OCI-LY3 (cell line): ENCODE data around the gene STUB1.

Experiments
- EZH2phosphoT487 ChIP-seq: fragments of 200-600 bp; shearing (Covaris generic); IDR thresholded peaks from 2 replicates; pipeline ENCODE4 v1.6.1; 2018; ENCODE audit warnings: antibody characterized with exemption, mixed run types, low read depth
- TF ChIP-seq, protein P1 (sequence below): fragments of 200-600, 300-600 bp; sonication (generic); IDR thresholded peaks from 2 replicates; pipeline ENCODE4 v1.5.1; 2014; ENCODE audit warnings: antibody characterized with exemption, low read length, low read depth

- TF ChIP-seq, protein P1, sequence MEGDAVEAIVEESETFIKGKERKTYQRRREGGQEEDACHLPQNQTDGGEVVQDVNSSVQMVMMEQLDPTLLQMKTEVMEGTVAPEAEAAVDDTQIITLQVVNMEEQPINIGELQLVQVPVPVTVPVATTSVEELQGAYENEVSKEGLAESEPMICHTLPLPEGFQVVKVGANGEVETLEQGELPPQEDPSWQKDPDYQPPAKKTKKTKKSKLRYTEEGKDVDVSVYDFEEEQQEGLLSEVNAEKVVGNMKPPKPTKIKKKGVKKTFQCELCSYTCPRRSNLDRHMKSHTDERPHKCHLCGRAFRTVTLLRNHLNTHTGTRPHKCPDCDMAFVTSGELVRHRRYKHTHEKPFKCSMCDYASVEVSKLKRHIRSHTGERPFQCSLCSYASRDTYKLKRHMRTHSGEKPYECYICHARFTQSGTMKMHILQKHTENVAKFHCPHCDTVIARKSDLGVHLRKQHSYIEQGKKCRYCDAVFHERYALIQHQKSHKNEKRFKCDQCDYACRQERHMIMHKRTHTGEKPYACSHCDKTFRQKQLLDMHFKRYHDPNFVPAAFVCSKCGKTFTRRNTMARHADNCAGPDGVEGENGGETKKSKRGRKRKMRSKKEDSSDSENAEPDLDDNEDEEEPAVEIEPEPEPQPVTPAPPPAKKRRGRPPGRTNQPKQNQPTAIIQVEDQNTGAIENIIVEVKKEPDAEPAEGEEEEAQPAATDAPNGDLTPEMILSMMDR = no peak
- TF ChIP-seq EZH2phosphoT487 = no peak
Measured at GRCh38 chr16:693364-693763, 13.2 kb downstream of the STUB1 start.
